Measurements from ENCODE around the gene PRAC2. TPM values are rescaled to one million over a fixed set of nuclear protein-coding genes. Genes with fewer than 3 reads are reported as not detected.

The PRAC2 gene
- polyA plus RNA-seq, 1 donor (not counting 4 experiments of a cell fraction or from before 2014, with no cell fraction given), result not detected

- H3K36me3 ChIP-seq (ENCODE audit: control insufficient read depth in 2 of 2, extremely low read depth in 1 of 2, insufficient read depth in 2 of 2, low read length in 2 of 2), result no peaks in the 10 kb centered on the region
- no peaks in the 10 kb centered on the region for H3K9me1 ChIP-seq (ENCODE audit: control insufficient read depth, extremely low read depth, insufficient read depth, low read length)
- H3K4me1 ChIP-seq (ENCODE audit: control insufficient read depth, extremely low read depth, insufficient read depth, low read length), result no peaks in the 10 kb centered on the region
- TF ChIP-seq, protein P1, sequence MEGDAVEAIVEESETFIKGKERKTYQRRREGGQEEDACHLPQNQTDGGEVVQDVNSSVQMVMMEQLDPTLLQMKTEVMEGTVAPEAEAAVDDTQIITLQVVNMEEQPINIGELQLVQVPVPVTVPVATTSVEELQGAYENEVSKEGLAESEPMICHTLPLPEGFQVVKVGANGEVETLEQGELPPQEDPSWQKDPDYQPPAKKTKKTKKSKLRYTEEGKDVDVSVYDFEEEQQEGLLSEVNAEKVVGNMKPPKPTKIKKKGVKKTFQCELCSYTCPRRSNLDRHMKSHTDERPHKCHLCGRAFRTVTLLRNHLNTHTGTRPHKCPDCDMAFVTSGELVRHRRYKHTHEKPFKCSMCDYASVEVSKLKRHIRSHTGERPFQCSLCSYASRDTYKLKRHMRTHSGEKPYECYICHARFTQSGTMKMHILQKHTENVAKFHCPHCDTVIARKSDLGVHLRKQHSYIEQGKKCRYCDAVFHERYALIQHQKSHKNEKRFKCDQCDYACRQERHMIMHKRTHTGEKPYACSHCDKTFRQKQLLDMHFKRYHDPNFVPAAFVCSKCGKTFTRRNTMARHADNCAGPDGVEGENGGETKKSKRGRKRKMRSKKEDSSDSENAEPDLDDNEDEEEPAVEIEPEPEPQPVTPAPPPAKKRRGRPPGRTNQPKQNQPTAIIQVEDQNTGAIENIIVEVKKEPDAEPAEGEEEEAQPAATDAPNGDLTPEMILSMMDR (optimal IDR thresholded peaks at IDR 0.05 in 1 of 3, IDR thresholded peaks at IDR 0.05 in 1 of 3, conservative IDR thresholded peaks at IDR 0.05 in 1 of 3; ENCODE audit: extremely low read depth in 1 of 3, insufficient read depth in 2 of 3, low read length in 3 of 3), result no peak
- TF ChIP-seq EZH2 (IDR thresholded peaks at IDR 0.05; ENCODE audit: low read length), result no peak
- H3K9ac ChIP-seq (ENCODE audit: control insufficient read depth, extremely low read depth, insufficient read depth, low read length), result no peak overlapping the region
- FAIRE-seq (no peak), DNase-seq (ENCODE audit: low read depth, low spot score) (no peak)
- no peak overlapping the region for H3K4me2 ChIP-seq (ENCODE audit: control insufficient read depth, extremely low read depth, insufficient read depth, low read depth, low read length)
- H3K9me3 ChIP-seq (ENCODE audit: control insufficient read depth, low read depth, low read length), result no peaks in the 10 kb centered on the region
- H2AFZ ChIP-seq (ENCODE audit: control insufficient read depth, low read length), result no peak overlapping the region
- H3K79me2 ChIP-seq (ENCODE audit: control insufficient read depth, insufficient read depth, low read length), result no peaks in the 10 kb centered on the region
- H3K27ac ChIP-seq (ENCODE audit: control insufficient read depth, insufficient read depth, low read length), result no peak overlapping the region
- no peak overlapping the region for H3K4me3 ChIP-seq (ENCODE audit: control insufficient read depth in 2 of 3, extremely low read depth in 1 of 3, insufficient read depth in 2 of 3, low read depth in 1 of 3, low read length in 3 of 3)
- H4K20me1 ChIP-seq (ENCODE audit: control insufficient read depth, extremely low read depth, insufficient read depth, low read length), result no peaks in the 10 kb centered on the region
- dilution Hi-C loops (cut with MboI; ENCODE audit: extremely low pct_ligation_motif_present, low sequenced_read_pairs), result loop anchor here (25.0 kb wide), 1 partner anchor 105 kb away; no protein-coding TSS in a partner anchor
- H3K27me3 ChIP-seq (ENCODE audit: control insufficient read depth, extremely low read depth, insufficient read depth, low read length), result peaks cover 9% of the 10 kb centered on the region
Observed at GRCh38 chr17:48767263-48767774, 44.3 kb downstream of the PRAC2 start.

- no peak overlapping the region for H3K4me2 ChIP-seq (ENCODE audit: control insufficient read depth, extremely low read depth, insufficient read depth, low read depth, low read length)
- H3K9ac ChIP-seq (ENCODE audit: control insufficient read depth, extremely low read depth, insufficient read depth, low read length), result no peak overlapping the region
- no peak overlapping the region for H3K4me3 ChIP-seq (ENCODE audit: control insufficient read depth in 2 of 3, extremely low read depth in 1 of 3, insufficient read depth in 2 of 3, low read depth in 1 of 3, low read length in 3 of 3)
- H3K4me1 ChIP-seq (ENCODE audit: control insufficient read depth, extremely low read depth, insufficient read depth, low read length), result no peaks in the 10 kb centered on the region
- no peak for DNase-seq (ENCODE audit: low read depth, low spot score)
- dilution Hi-C loops (cut with MboI; ENCODE audit: extremely low pct_ligation_motif_present, low sequenced_read_pairs), result loop anchor here (25.0 kb wide), 1 partner anchor 107 kb away; no protein-coding TSS in a partner anchor
- no peaks in the 10 kb centered on the region for H3K79me2 ChIP-seq (ENCODE audit: control insufficient read depth, insufficient read depth, low read length)
- no peak overlapping the region for H3K27ac ChIP-seq (ENCODE audit: control insufficient read depth, insufficient read depth, low read length)
- H2AFZ ChIP-seq (ENCODE audit: control insufficient read depth, low read length), result no peak overlapping the region
- no peaks in the 10 kb centered on the region for H3K9me3 ChIP-seq (ENCODE audit: control insufficient read depth, low read depth, low read length)
- TF ChIP-seq EZH2 (IDR thresholded peaks at IDR 0.05; ENCODE audit: low read length), result no peak
- TF ChIP-seq, protein P1 (optimal IDR thresholded peaks at IDR 0.05 in 1 of 3, IDR thresholded peaks at IDR 0.05 in 1 of 3, conservative IDR thresholded peaks at IDR 0.05 in 1 of 3; ENCODE audit: extremely low read depth in 1 of 3, insufficient read depth in 2 of 3, low read length in 3 of 3), result no peak
- no peaks in the 10 kb centered on the region for H3K27me3 ChIP-seq (ENCODE audit: control insufficient read depth, extremely low read depth, insufficient read depth, low read length)
- no peaks in the 10 kb centered on the region for H4K20me1 ChIP-seq (ENCODE audit: control insufficient read depth, extremely low read depth, insufficient read depth, low read length)
- FAIRE-seq, result no peak
- no peaks in the 10 kb centered on the region for H3K9me1 ChIP-seq (ENCODE audit: control insufficient read depth, extremely low read depth, insufficient read depth, low read length)
- no peaks in the 10 kb centered on the region for H3K36me3 ChIP-seq (ENCODE audit: control insufficient read depth in 2 of 2, extremely low read depth in 1 of 2, insufficient read depth in 2 of 2, low read length in 2 of 2)
Observed at GRCh38 chr17:48769009-48769675, 46.2 kb downstream of the PRAC2 start.

All from keratinocyte (primary cell).